WTC11 (cell line): ENCODE measurements around the gene ESRRG. TPM values are rescaled to one million over a fixed set of nuclear protein-coding genes. Genes with fewer than 3 reads are reported as not detected.

Source experiments
- ATAC-seq: fragments of 200-7000 bp; cut with Tn5 transposase; 2 replicates; pipeline ENCODE4 v1.10.0; 2021; ENCODE audit warnings: mild to moderate bottlenecking, moderate library complexity
- Bru-seq: library from RNA; stranded (reverse); fragments of 400-500 nt; gene quantifications from one replicate; lab custom pipeline; 2021; lab: Mats Ljungman, UMichigan
- CTCF ChIA-PET: fragments of 300-600 bp; sonication (Branson Sonifier 250); formaldehyde crosslinking; loops from one replicate; lab custom pipeline; 2021; ENCODE audit warnings: antibody characterized with exemption; lab: Charles Lee
- POLR2A ChIA-PET: fragments of 350-600 bp; sonication (Branson Sonifier 250); formaldehyde crosslinking; loops from one replicate; lab custom pipeline; 2021; ENCODE audit warnings: antibody characterized with exemption; lab: Charles Lee
- DNase-seq: peaks from one replicate; pipeline ENCODE4 v3.0.0; 2021; ENCODE audit warnings: low spot score
- H3K27ac Mint-ChIP-seq: 2 replicates; pipeline ENCODE4 v1.8.0; 2021; ENCODE audit warnings: mixed read lengths
- H3K27me3 Mint-ChIP-seq: 2 replicates; pipeline ENCODE4 v1.8.0; 2021; ENCODE audit warnings: low read depth, mild to moderate bottlenecking, moderate library complexity, mixed read lengths
- H3K36me3 Mint-ChIP-seq: 2 replicates; pipeline ENCODE4 v1.8.0; 2021; ENCODE audit warnings: mixed read lengths
- H3K4me1 Mint-ChIP-seq: 2 replicates; pipeline ENCODE4 v1.8.0; 2022; ENCODE audit warnings: mixed read lengths
- H3K4me3 Mint-ChIP-seq: 2 replicates; pipeline ENCODE4 v1.8.0; 2021; ENCODE audit warnings: mild to moderate bottlenecking, moderate library complexity, mixed read lengths
- H3K9me3 Mint-ChIP-seq: 2 replicates; pipeline ENCODE4 v1.8.0; 2021; ENCODE audit warnings: mixed read lengths
- EMX1 ChIP-seq: fragments of 250-450 bp; sonication (Bioruptor Pico); IDR thresholded peaks from 2 replicates; pipeline ENCODE4 v1.8.0; 2021; ENCODE audit warnings: mild to moderate bottlenecking
- FOXK1 ChIP-seq: sonication (generic); formaldehyde crosslinking; IDR thresholded peaks from 2 replicates; pipeline ENCODE4 v1.8.0; 2022; ENCODE audit warnings: mild to moderate bottlenecking, moderate library complexity, missing genetic modification reagents
- IRF2 ChIP-seq: sonication (generic); formaldehyde crosslinking; IDR thresholded peaks from 2 replicates; pipeline ENCODE4 v1.8.0; 2022; ENCODE audit warnings: low read depth, missing genetic modification reagents, borderline replicate concordance
- MYBL2 ChIP-seq: sonication (generic); formaldehyde crosslinking; IDR thresholded peaks from 2 replicates; pipeline ENCODE4 v1.8.1; 2023; ENCODE audit warnings: mild to moderate bottlenecking, moderate library complexity, missing genetic modification reagents
- NFATC4 ChIP-seq: fragments of 250-450 bp; sonication (Bioruptor Pico); IDR thresholded peaks from 2 replicates; pipeline ENCODE4 v1.9.0; 2021; ENCODE audit warnings: mild to moderate bottlenecking
- NFYB ChIP-seq: sonication (generic); formaldehyde crosslinking; conservative IDR thresholded peaks from 2 replicates; pipeline ENCODE4 v1.8.0; 2022; ENCODE audit warnings: low read depth, missing genetic modification reagents
- NR1H2 ChIP-seq: sonication (generic); formaldehyde crosslinking; IDR thresholded peaks from 2 replicates; pipeline ENCODE4 v1.9.0; 2021; ENCODE audit warnings: mild to moderate bottlenecking, moderate library complexity, missing genetic modification reagents
- RORB ChIP-seq: fragments of 250-450 bp; sonication (Bioruptor Pico); IDR thresholded peaks from 2 replicates; pipeline ENCODE4 v1.9.0; 2021; ENCODE audit warnings: mild to moderate bottlenecking
- SMAD3 ChIP-seq: sonication (generic); formaldehyde crosslinking; IDR thresholded peaks from 2 replicates; pipeline ENCODE4 v1.8.0; 2022; ENCODE audit warnings: missing genetic modification reagents, mild to moderate bottlenecking, borderline replicate concordance
- SP1 ChIP-seq: sonication (generic); formaldehyde crosslinking; conservative IDR thresholded peaks from 2 replicates; pipeline ENCODE4 v1.8.1; 2022; ENCODE audit warnings: missing genetic modification reagents
- TEAD1 ChIP-seq: sonication (generic); formaldehyde crosslinking; IDR thresholded peaks from 2 replicates; pipeline ENCODE4 v1.8.0; 2022; ENCODE audit warnings: mild to moderate bottlenecking, missing genetic modification reagents
- TEAD4 ChIP-seq: sonication (generic); formaldehyde crosslinking; IDR thresholded peaks from 2 replicates; pipeline ENCODE4 v1.8.0; 2022; ENCODE audit warnings: mild to moderate bottlenecking, missing genetic modification reagents
- ZNF138 ChIP-seq: sonication (generic); formaldehyde crosslinking; conservative IDR thresholded peaks from 2 replicates; pipeline ENCODE4 v1.8.1; 2022; ENCODE audit warnings: mild to moderate bottlenecking, moderate library complexity, missing genetic modification reagents
- ZNF263 ChIP-seq: sonication (generic); formaldehyde crosslinking; IDR thresholded peaks from 2 replicates; pipeline ENCODE4 v1.8.1; 2022; ENCODE audit warnings: low read depth, mild to moderate bottlenecking, moderate library complexity, missing genetic modification reagents
- long read RNA-seq, 3 experiments: library from RNA in 1 of 3; library from capped mRNA in 1 of 3; library from polyadenylated mRNA in 1 of 3; unstranded in 2 of 3; stranded (forward) in 1 of 3; transcript quantifications; one replicate each; pipeline ENCODE4 v2.0.0, GENCODE V29; 2021
- total RNA-seq: library from RNA; stranded (reverse); gene quantifications from 3 replicates; pipeline ENCODE4 v1.2.3, GENCODE V29; 2021
- TF ChIP-seq, protein P1 (sequence below): fragments of 250-450 bp; sonication (Bioruptor Pico); IDR thresholded peaks from 2 replicates; pipeline ENCODE4 v1.9.0; 2021; ENCODE audit warnings: moderate library complexity, mild to moderate bottlenecking, inconsistent platforms, borderline replicate concordance
- TF ChIP-seq, protein P2 (sequence below): fragments of 250-450 bp; sonication (Bioruptor Pico); conservative IDR thresholded peaks from 2 replicates; pipeline ENCODE4 v1.9.0; 2021; ENCODE audit warnings: mild to moderate bottlenecking
- TF ChIP-seq, protein P3 (sequence below): fragments of 250-450 bp; sonication (Bioruptor Pico); IDR thresholded peaks from 2 replicates; pipeline ENCODE4 v2.1.2; 2022; ENCODE audit warnings: mild to moderate bottlenecking, moderate library complexity
- TF ChIP-seq, protein P4 (sequence below): sonication (generic); formaldehyde crosslinking; IDR thresholded peaks from 2 replicates; pipeline ENCODE4 v1.8.1; 2023; ENCODE audit warnings: mild to moderate bottlenecking, missing genetic modification reagents, moderate library complexity
- TF ChIP-seq, protein P5 (sequence below): sonication (generic); formaldehyde crosslinking; IDR thresholded peaks from 2 replicates; pipeline ENCODE4 v1.8.0; 2023; ENCODE audit warnings: mild to moderate bottlenecking, missing genetic modification reagents
- TF ChIP-seq, protein P6 (sequence below): fragments of 250-450 bp; sonication (Bioruptor Pico); IDR thresholded peaks from 2 replicates; pipeline ENCODE4 v1.8.0; 2021; ENCODE audit warnings: mild to moderate bottlenecking

The ESRRG gene
- total RNA-seq (1.8 to 2.3 TPM (median 2.2 TPM) in 3 replicates), Bru-seq, nascent RNA (percentile 35 among the genes with signal in this experiment)
- long read RNA-seq, experiment 1, full-length matches to known transcripts: 2 of 5 reads
- long read RNA-seq, experiment 1, partial matches to known transcripts: 0 of 5 reads
- long read RNA-seq, experiment 1, other reads (novel, unspliced or antisense): 3 of 5 reads
- long read RNA-seq, experiment 2, partial matches to known transcripts: 1 of 2 reads
- long read RNA-seq, experiment 2, other reads (novel, unspliced or antisense): 1 of 2 reads
- long read RNA-seq, experiment 3, partial matches to known transcripts: 0 of 1 reads
- long read RNA-seq, experiment 3, other reads (novel, unspliced or antisense): 1 of 1 reads

DNA sequence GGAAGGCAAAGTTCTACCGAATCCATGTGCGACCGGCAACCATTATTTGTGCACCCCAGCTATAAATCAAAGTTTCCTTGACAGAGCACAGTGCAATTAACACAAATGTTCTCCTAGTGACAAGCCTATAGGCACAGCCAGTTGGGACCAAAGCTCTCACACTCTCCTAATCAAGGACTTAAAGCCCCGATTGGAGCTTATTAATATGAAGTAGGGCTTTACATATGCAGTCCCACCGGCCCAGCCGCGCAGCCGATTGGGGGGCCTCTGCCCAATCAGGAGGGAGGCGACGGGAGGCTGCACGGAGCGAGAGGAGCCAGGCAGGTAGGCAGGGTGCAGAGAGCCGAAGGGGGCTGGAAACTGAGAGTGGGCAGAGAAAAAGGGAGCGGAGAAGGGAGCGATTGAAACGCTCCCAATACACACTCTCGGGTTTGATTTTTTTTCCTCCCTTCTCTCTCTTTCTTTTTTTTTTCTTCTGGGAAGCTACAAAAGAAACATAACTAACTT, at the start of gene ESRRG:
Gene ESRRG, minus strand, starts transcription at position 156 of the 507 bp plus-strand sequence. Its CDS starts 130 bp downstream, at position 26.
- TF ChIP-seq, protein P1, sequence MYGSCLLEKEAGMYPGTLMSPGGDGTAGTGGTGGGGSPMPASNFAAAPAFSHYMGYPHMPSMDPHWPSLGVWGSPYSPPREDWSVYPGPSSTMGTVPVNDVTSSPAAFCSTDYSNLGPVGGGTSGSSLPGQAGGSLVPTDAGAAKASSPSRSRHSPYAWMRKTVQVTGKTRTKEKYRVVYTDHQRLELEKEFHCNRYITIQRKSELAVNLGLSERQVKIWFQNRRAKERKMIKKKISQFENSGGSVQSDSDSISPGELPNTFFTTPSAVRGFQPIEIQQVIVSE (CRISPR knock-in tag): no peak
- TF ChIP-seq RORB (CRISPR knock-in tag) (no peak), TEAD4 (CRISPR knock-in tag) (no peak), TEAD1 (CRISPR knock-in tag) (0 out of 2 replicates have a peak, but pooled peaks have one; percentile 43), MYBL2 (CRISPR knock-in tag) (no peak), NFYB (peak; percentile 40; the same call in 1 of the 2 replicates), EMX1 (CRISPR knock-in tag) (no peak)
- TF ChIP-seq, protein P2, sequence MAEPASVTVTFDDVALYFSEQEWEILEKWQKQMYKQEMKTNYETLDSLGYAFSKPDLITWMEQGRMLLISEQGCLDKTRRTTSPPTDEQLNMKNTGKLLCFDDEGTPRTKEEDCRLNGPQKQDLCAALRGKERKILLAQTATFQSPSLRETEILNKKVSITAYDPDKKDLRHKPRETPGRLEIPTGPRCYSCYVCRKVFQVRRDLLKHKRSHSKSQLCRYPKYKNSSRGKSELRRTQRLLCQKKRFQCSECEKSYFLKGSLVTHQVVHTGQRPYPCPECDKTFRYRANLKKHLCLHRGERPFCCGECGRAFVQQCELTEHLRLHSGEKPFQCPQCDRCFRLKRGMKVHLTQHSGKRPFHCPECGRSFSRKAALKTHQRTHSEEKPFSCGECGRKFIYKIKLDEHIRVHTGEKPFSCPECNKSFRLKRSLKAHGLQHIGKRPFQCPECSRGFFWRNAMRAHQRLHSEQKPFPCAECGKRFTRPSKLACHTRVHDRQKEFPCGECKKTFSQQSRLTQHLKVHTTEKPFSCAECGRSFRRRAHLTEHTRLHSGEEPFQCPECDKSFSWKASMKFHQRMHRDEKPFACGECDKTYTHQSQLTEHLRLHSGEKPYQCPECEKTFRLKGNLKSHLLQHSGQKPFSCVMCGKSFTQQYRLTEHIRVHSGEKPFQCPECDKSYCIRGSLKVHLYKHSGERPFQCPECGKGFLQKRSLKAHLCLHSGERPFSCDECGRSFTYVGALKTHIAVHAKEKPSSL (CRISPR knock-in tag): no peak
- TF ChIP-seq, protein P3, sequence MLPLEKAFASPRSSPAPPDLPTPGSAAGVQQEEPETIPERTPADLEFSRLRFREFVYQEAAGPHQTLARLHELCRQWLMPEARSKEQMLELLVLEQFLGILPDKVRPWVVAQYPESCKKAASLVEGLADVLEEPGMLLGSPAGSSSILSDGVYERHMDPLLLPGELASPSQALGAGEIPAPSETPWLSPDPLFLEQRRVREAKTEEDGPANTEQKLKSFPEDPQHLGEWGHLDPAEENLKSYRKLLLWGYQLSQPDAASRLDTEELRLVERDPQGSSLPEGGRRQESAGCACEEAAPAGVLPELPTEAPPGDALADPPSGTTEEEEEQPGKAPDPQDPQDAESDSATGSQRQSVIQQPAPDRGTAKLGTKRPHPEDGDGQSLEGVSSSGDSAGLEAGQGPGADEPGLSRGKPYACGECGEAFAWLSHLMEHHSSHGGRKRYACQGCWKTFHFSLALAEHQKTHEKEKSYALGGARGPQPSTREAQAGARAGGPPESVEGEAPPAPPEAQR: no peak
- Mint-ChIP-seq H3K27ac (peak within 1 kb of the TSS; percentile 76; the same call in 1 of the 2 replicates), H3K4me1 (peaks cover 8% of the 10 kb centered on the region), H3K4me3 (peak within 1 kb of the TSS; percentile 86), H3K27me3 (peaks cover 3% of the 10 kb centered on the region; the same call in 1 of the 2 replicates), H3K9me3 (no peaks in the 10 kb centered on the region), H3K36me3 (no peaks in the 10 kb centered on the region)
- peak; percentile 100 for ATAC-seq
- CTCF ChIA-PET: interaction anchor here (0.7 to 1.3 kb wide), 5 partner anchors 24 to 937 kb away, joined by 3 to 6 read pairs (median 3); no protein-coding TSS in a partner anchor
- POLR2A ChIA-PET: interaction anchor here (1.2 kb wide), 1 partner anchor 14 kb away, joined by 5 read pairs; no protein-coding TSS in a partner anchor
- DNase-seq: peak; percentile 79

DNA sequence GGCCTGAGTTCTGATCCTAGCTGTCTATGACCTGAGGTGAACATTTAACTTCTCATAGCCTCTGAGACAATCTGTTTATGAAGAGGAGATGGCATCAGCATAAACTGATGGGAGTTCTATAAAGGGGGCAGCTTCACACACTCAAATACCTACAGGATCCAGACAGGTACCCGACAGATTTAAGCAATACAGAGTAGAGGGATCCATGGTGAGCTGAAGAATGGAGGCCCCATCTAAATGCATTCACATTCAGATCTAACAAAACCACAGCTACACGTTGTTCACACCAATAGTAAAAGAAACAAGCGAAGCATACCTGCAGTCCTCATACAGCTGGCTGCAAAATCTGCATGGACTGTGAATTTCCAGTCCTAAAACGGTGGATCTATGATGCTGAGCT, 48.7 kb upstream of the ESRRG start:
- ATAC-seq: peak; percentile 92
- POLR2A ChIA-PET: interaction anchor here (0.6 kb wide), 1 partner anchor 42 kb away, joined by 4 read pairs; no protein-coding TSS in a partner anchor
- CTCF ChIA-PET: interaction anchor here (0.7 to 2.3 kb wide), 4 partner anchors 21 to 173 kb away, joined by 3 to 9 read pairs (median 4); no protein-coding TSS in a partner anchor
- TF ChIP-seq IRF2 (CRISPR knock-in tag): no peak
- no peak for TF ChIP-seq FOXK1 (CRISPR knock-in tag)
- TF ChIP-seq, protein P4, sequence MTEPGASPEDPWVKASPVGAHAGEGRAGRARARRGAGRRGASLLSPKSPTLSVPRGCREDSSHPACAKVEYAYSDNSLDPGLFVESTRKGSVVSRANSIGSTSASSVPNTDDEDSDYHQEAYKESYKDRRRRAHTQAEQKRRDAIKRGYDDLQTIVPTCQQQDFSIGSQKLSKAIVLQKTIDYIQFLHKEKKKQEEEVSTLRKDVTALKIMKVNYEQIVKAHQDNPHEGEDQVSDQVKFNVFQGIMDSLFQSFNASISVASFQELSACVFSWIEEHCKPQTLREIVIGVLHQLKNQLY: no peak
- TF ChIP-seq, protein P5, sequence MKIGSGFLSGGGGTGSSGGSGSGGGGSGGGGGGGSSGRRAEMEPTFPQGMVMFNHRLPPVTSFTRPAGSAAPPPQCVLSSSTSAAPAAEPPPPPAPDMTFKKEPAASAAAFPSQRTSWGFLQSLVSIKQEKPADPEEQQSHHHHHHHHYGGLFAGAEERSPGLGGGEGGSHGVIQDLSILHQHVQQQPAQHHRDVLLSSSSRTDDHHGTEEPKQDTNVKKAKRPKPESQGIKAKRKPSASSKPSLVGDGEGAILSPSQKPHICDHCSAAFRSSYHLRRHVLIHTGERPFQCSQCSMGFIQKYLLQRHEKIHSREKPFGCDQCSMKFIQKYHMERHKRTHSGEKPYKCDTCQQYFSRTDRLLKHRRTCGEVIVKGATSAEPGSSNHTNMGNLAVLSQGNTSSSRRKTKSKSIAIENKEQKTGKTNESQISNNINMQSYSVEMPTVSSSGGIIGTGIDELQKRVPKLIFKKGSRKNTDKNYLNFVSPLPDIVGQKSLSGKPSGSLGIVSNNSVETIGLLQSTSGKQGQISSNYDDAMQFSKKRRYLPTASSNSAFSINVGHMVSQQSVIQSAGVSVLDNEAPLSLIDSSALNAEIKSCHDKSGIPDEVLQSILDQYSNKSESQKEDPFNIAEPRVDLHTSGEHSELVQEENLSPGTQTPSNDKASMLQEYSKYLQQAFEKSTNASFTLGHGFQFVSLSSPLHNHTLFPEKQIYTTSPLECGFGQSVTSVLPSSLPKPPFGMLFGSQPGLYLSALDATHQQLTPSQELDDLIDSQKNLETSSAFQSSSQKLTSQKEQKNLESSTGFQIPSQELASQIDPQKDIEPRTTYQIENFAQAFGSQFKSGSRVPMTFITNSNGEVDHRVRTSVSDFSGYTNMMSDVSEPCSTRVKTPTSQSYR (CRISPR knock-in tag): no peak
- no peak for TF ChIP-seq NFATC4 (CRISPR knock-in tag)
- TF ChIP-seq NR1H2: no peak
- TF ChIP-seq, protein P6, sequence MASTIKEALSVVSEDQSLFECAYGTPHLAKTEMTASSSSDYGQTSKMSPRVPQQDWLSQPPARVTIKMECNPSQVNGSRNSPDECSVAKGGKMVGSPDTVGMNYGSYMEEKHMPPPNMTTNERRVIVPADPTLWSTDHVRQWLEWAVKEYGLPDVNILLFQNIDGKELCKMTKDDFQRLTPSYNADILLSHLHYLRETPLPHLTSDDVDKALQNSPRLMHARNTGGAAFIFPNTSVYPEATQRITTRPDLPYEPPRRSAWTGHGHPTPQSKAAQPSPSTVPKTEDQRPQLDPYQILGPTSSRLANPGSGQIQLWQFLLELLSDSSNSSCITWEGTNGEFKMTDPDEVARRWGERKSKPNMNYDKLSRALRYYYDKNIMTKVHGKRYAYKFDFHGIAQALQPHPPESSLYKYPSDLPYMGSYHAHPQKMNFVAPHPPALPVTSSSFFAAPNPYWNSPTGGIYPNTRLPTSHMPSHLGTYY (CRISPR knock-in tag): no peak
- no peak for TF ChIP-seq SP1
- no peak for TF ChIP-seq ZNF263 (CRISPR knock-in tag)
- TF ChIP-seq ZNF138 (CRISPR knock-in tag): no peak
- TF ChIP-seq SMAD3 (CRISPR knock-in tag): no peak

More for the DNA sequence above, 48.7 kb upstream of the ESRRG start:
- Mint-ChIP-seq H3K9me3 (no peaks in the 10 kb centered on the region), H3K27me3 (no peaks in the 10 kb centered on the region), H3K4me1 (peaks cover 9% of the 10 kb centered on the region), H3K27ac (no peak overlapping the region; the same call in 1 of the 2 replicates), H3K4me3 (no peak overlapping the region), H3K36me3 (no peaks in the 10 kb centered on the region)
- no peak for DNase-seq
